K562 (cell line): ENCODE data around the gene ADRA2A.

Experiments
- EZH2 ChIP-seq: IDR thresholded peaks from 2 replicates; pipeline ENCODE4 v1.6.1; 2012; ENCODE audit warnings: low read depth, mild to moderate bottlenecking, inconsistent platforms, low read length, borderline replicate concordance
- TF ChIP-seq, protein P1 (sequence below), 3 experiments: IDR thresholded peaks in 2 of 3; conservative IDR thresholded peaks in 1 of 3; 2 replicates each; pipeline ENCODE4 v1.5.1; 2011 to 2012; ENCODE audit warnings: low read length in 3 of 3, mild to moderate bottlenecking in 3 of 3, control low read depth in 2 of 3, improper control_type of control experiment in 1 of 3, inconsistent platforms in 1 of 3, low read depth in 1 of 3, mixed read lengths in 1 of 3, moderate library complexity in 1 of 3; ENCODE audit not compliant: insufficient read depth in 2 of 3

DNA sequence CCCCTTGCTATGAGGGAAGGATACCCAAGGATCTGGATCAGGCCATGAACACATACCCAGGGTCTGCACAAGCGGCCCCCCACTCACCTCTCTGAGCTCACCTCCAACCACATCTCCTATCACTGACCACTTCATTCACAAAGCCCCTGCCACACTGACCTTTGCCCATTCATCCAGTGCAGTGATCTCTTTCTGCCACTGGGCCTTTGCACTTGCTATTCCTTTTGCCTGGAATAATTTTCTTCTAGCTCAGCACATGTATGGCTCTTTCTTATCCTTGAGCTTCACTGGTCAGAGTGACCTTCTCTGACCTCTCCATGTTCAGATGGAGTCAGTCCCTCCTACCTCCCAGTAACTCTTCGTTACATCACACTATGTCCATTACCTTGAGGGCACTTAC lies 48.3 kb downstream of the ADRA2A start:
- TF ChIP-seq EZH2, result no peak
- TF ChIP-seq, protein P1, sequence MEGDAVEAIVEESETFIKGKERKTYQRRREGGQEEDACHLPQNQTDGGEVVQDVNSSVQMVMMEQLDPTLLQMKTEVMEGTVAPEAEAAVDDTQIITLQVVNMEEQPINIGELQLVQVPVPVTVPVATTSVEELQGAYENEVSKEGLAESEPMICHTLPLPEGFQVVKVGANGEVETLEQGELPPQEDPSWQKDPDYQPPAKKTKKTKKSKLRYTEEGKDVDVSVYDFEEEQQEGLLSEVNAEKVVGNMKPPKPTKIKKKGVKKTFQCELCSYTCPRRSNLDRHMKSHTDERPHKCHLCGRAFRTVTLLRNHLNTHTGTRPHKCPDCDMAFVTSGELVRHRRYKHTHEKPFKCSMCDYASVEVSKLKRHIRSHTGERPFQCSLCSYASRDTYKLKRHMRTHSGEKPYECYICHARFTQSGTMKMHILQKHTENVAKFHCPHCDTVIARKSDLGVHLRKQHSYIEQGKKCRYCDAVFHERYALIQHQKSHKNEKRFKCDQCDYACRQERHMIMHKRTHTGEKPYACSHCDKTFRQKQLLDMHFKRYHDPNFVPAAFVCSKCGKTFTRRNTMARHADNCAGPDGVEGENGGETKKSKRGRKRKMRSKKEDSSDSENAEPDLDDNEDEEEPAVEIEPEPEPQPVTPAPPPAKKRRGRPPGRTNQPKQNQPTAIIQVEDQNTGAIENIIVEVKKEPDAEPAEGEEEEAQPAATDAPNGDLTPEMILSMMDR (IDR thresholded peaks at IDR 0.05 in 2 of 3, conservative IDR thresholded peaks at IDR 0.05 in 1 of 3; ENCODE audit: insufficient read depth in 2 of 3, low read depth in 1 of 3, low read length in 3 of 3), result no peak
